Pancreas (tissue), 10 donors: ENCODE data around the gene FNDC8. TPM values are rescaled to one million over a fixed set of nuclear protein-coding genes. Genes with fewer than 3 reads are reported as not detected.

Source experiments
- ATAC-seq, 4 donors: fragments of 200-7000 bp; cut with Tn5 transposase; one replicate each; pipeline versions ENCODE4 v1.8.0 to v1.9.1; 2020; ENCODE audit warnings: mild to moderate bottlenecking in 4 of 4, moderate library complexity in 4 of 4
- DNase-seq, 6 donors: peaks; one replicate each; pipeline ENCODE4 v3.0.0-alpha.2; 2020
- FAIRE-seq: peaks from 2 replicates; lab custom pipeline; 2012; peaks lifted over from hg19 to GRCh38; lab: Jason Lieb, UNC
- H3K27ac ChIP-seq, 4 donors: fragments of 200-600 bp; sonication (generic); 1 replicate in 3 of 4; 2 replicates in 1 of 4; pipeline versions ENCODE4 v1.5.0 to v1.8.0; 2020
- H3K27me3 ChIP-seq, 4 donors: fragments of 200-600 bp; one replicate each; pipeline ENCODE4 v1.8.0; 2021
- H3K36me3 ChIP-seq, 3 donors: fragments of 200-600 bp; sonication (generic) in 1 of 3; one replicate each; pipeline versions ENCODE4 v1.5.0 to v1.8.0; 2020 to 2021
- H3K4me1 ChIP-seq, 3 donors: fragments of 200-600 bp; one replicate each; pipeline ENCODE4 v1.8.0; 2021
- H3K4me3 ChIP-seq, 4 donors: fragments of 200-600 bp; sonication (generic) in 2 of 4; one replicate each; pipeline versions ENCODE4 v1.5.0 to v1.8.0; 2020 to 2021
- H3K9me3 ChIP-seq, 4 donors: fragments of 200-600 bp; one replicate each; pipeline ENCODE4 v1.8.0; 2021
- CTCF ChIP-seq, 4 donors: fragments of 200-600 bp; sonication (generic) in 3 of 4; IDR thresholded peaks; one replicate each; pipeline versions ENCODE4 v1.5.0 to v1.8.0; 2021; ENCODE audit warnings: antibody characterized with exemption in 4 of 4
- WGBS, 2 donors: extraction: QIAGEN DNeasy Blood & Tissue Kit; methylation state at CpG; one replicate each; pipeline ENCODE4 v1.1.7; 2013; 5-methylcytosine and 5-hydroxymethylcytosine counted together
- intact Hi-C, 3 donors: fragments of 100-400 bp; cut with DNase I; formaldehyde crosslinking; loops; one replicate each; pipeline versions ENCODE4 v1.11.1 to v1.14.2; 2022
- polyA plus RNA-seq, 2 donors: library from polyadenylated mRNA; stranded (reverse); fragments of 200-250 nt; gene quantifications; one replicate each; pipeline ENCODE4 v1.2.3, GENCODE V29; 2013
- total RNA-seq, 6 donors: library from RNA; stranded (reverse); fragmentation: NEBNext Ultra II Directional in 4 of 6; extraction: Animal tissue kit (Norgen Biotek cat#: 25700) in 4 of 6; gene quantifications; one replicate each; pipeline versions ENCODE4 v1.2.1 to v1.2.4, GENCODE V29; 2021 to 2023
- donor health status: healthy with polysubstance abuse.
- donor health status: DM: no; HTN: no; CAD: no; lungs with moderate emphysema.
- donor health status: DM: no; HTN: no; CAD: no.
- donor health status: control.
- donor health status: control.
- donor health status: Bipolar disorder and iron deficiency.
- donor health status: DM: yes; HTN: yes; CAD: no.
- donor health status: DM: no; HTN: no; CAD: no.
- donor health status: DM: no; HTN: no; CAD: no.
- donor health status: DM: yes; HTN: yes; CAD: no.

FNDC8 gene
- total and polyA plus RNA-seq, 8 donors: not detected

DNA sequence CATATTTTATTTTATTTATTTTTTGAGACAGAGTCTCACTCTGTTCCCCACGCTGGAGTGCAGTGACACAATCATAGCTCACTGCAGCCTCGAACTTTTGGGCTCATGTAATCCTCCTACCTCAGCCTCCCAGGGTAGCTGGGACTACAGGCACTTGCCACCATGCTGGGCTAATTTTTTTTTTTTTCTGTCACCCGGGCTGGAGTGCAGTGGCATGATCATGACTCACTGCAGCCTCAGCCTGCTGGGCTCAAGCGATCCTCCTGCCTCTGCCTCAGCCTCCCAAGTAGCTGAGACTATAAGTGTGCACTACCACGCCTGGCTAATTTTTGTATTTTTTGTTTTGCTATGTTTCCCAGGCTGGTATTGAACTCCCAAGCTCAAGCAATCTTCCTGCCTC is 43.3 kb downstream of the FNDC8 start:
- Histone ChIP-seq H3K27me3 (no peaks in the 10 kb centered on the region), H3K36me3 (no peaks in the 10 kb centered on the region), H3K27ac (no peak overlapping the region), H3K4me1 (no peaks in the 10 kb centered on the region), H3K4me3 (no peak overlapping the region), H3K9me3 (no peaks in the 10 kb centered on the region)
- intact Hi-C loops: loop anchor here in 1 of 3 donors (10.0 kb wide), 1 partner anchor 370 kb away; the partner anchor contains the start of gene SLFN12L
- FAIRE-seq: no peak
- no peak for ATAC-seq
- TF ChIP-seq CTCF (IDR thresholded peaks at IDR 0.05): no peak
- 51 to 64% methylated on average over 5 of the region's 5 CpGs for WGBS, 2 donors
- DNase-seq: no peak

DNA sequence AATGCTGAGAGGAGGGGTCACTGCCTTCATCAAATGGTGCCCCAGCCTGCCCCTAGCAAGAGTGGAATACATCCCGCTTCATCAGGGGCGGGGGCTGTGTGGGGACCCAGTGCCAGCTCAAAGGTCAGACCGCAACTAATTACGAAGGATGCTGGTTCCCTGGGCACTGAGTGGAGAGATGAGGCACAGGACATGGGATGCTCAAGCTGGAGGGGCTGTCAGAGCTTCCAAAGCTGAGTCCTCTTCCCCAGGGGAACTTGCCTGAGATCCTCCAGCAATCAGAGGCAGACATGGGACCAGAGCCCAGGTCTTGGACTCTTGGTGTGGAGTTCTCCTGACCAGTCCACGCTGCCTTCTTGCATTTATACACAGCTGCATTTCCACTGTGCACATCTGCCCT is 45.1 kb downstream of the FNDC8 start:
- no peak for TF ChIP-seq CTCF (IDR thresholded peaks at IDR 0.05)
- H3K36me3 ChIP-seq: no peaks in the 10 kb centered on the region
- no peak overlapping the region for H3K4me3 ChIP-seq
- H3K27ac ChIP-seq: no peak overlapping the region
- no peaks in the 10 kb centered on the region for H3K27me3 ChIP-seq
- whole genome bisulfite sequencing, 2 donors: 47 to 61% methylated on average over 5 of the region's 5 CpGs
- ATAC-seq (no peak), FAIRE-seq (no peak), DNase-seq (no peak)
- intact Hi-C loops: loop anchor here in 1 of 3 donors (10.0 kb wide), 1 partner anchor 368 kb away; the partner anchor contains the start of gene SLFN12L
- no peaks in the 10 kb centered on the region for H3K4me1 ChIP-seq
- no peaks in the 10 kb centered on the region for H3K9me3 ChIP-seq

DNA sequence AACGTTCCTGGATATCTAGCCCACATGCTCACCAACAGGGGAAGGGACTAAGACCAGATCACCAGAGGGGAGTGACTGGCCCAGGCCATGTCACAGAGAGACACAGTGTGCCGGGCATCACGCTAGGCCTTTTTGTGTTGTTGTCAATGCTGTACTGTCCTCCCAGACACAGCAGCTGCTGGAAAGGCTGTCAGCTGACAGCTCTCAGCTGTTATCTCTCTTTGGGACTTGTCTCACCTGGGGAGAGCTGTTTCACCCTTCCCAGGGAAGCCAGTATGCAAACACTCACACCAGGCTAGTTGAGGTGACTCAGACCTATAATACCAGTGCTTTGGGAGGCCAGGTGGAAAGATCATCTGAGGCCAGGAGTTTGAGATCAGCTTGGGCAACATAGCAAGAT is 45.6 kb downstream of the FNDC8 start:
- no peaks in the 10 kb centered on the region for H3K27me3 ChIP-seq
- H3K4me1 ChIP-seq: no peaks in the 10 kb centered on the region
- ATAC-seq (no peak), DNase-seq (no peak), FAIRE-seq (no peak)
- WGBS, 2 donors: 33 to 40% methylated on average over 3 of the region's 3 CpGs
- no peak overlapping the region for H3K27ac ChIP-seq
- TF ChIP-seq CTCF (IDR thresholded peaks at IDR 0.05): no peak
- no peak overlapping the region for H3K4me3 ChIP-seq
- H3K36me3 ChIP-seq: no peaks in the 10 kb centered on the region
- H3K9me3 ChIP-seq: no peaks in the 10 kb centered on the region
- intact Hi-C loops: loop anchor here in 1 of 3 donors (10.0 kb wide), 1 partner anchor 368 kb away; the partner anchor contains the start of gene SLFN12L

DNA sequence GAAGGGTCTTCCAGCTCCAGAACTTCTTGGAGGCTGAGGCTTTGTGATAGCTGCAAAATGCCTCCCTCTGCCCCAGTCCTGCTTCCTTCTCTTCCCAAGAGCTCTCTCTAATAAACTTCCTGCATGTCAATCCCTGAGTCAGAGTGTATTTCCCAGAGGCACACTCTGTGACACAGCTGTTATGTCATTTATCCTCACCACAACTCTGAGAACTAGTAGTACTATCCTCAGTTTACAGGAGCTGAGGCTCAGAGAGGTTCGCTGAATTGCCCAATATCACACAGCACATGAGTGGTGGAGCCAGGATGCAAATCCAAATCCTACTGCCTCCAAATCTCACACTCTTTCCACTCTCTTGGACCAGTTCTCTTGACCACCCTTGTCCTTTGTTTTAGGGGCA is 46.3 kb downstream of the FNDC8 start:
- intact Hi-C loops: loop anchor here in 1 of 3 donors (10.0 kb wide), 1 partner anchor 367 kb away; the partner anchor contains the start of gene SLFN12L
- ATAC-seq (no peak), DNase-seq (no peak), FAIRE-seq (no peak)
- Histone ChIP-seq H3K9me3 (no peaks in the 10 kb centered on the region), H3K4me1 (no peaks in the 10 kb centered on the region), H3K27ac (no peak overlapping the region), H3K36me3 (no peaks in the 10 kb centered on the region), H3K4me3 (no peak overlapping the region), H3K27me3 (no peaks in the 10 kb centered on the region)
- TF ChIP-seq CTCF (IDR thresholded peaks at IDR 0.05): no peak
- WGBS, 2 donors: 53 to 78% methylated on average over 1 of the region's 1 CpG

- Histone ChIP-seq H3K36me3 (no peaks in the 10 kb centered on the region), H3K4me1 (no peaks in the 10 kb centered on the region), H3K9me3 (no peaks in the 10 kb centered on the region), H3K27me3 (no peaks in the 10 kb centered on the region), H3K4me3 (no peak overlapping the region), H3K27ac (no peak overlapping the region)
- ATAC-seq (no peak), FAIRE-seq (no peak), DNase-seq (no peak)
- intact Hi-C loops: loop anchor here (10.0 kb wide), 2 partner anchors 365 to 375 kb away; partner anchors contain the start of gene SLFN12L (in 2 of the 3)
- no peak for TF ChIP-seq CTCF (IDR thresholded peaks at IDR 0.05)
- WGBS, 2 donors: 62 to 77% methylated on average over 17 of the region's 17 CpGs
These were observed 48.5 kb downstream of the FNDC8 start for GRCh38 chr17:35169835-35170363.
